Measurements from ENCODE around the gene COPG1.
A peak's percentile ranks its signal among the peaks of the same experiment; 100 is the strongest.

- no peak for TF ChIP-seq CTCF (IDR thresholded peaks at IDR 0.05)
- no peak for TF ChIP-seq EP300 (IDR thresholded peaks at IDR 0.05)
- peak; percentile 18 for TF ChIP-seq POLR2A (IDR thresholded peaks at IDR 0.05)
Observed at GRCh38 chr3:129313665-129314385, 64.4 kb downstream of the COPG1 start.
